Activated gamma-delta T cell treated with Interleukin-2 at 50 U/mL for 16 hours (primary cell): ENCODE measurements around the gene CAPN13.

Experiments
- DNase-seq: peaks from one replicate; pipeline ENCODE4 v3.0.0-alpha.2; 2020

Gene CAPN13

GRCh38 chr2:30729031-30729430, 78.2 kb downstream of the CAPN13 start:
- DNase-seq: no peak

GRCh38 chr2:30722936-30723725, 84.1 kb downstream of the CAPN13 start:
- no peak for DNase-seq

DNA sequence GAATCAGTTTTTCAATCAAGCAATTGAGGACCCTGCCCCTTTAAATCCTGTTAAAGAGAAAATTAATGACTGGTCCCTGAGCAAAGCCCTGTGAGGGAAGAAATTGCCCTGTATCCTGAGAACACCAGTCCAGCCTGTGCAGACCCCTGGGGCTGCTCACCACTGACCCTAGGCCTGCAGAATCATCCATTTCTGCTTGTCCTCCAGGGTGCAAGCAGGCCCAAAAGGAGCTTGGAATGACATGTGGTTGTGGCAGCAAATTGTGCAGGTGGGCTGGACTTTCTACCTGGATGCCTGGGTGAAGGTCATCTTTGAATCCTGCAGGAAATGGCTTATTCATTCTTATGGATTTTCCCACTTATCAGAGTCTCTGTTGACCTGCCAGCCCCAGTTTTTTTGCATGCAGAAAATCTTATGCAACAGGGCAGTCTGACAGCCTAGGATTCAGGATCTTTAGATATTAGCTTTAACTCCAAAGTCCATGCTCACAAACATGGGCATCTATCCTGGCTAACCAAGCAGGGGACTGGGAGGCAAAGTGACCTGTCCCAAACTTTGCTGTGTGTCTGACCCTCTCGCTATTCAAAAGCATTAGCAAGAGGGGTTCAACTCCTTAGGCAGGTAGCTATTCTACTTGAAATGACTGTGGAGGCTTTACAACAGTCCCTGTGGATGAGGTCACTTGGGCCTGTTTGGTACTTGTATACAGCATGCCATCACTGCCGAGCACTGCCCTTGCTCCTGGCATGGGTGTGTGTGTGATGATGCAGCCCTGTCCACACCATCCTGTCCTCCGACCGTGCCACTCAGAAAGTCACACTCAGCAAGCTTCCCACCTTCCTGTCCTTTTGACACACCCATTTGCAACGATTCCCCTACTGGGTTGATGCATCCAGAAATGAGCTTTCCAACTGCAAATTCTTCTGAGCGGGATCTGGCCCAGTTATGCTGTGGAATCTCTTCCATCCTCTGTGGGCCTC, 85.3 kb downstream of the CAPN13 start:
- no peak for DNase-seq

GRCh38 chr2:30721241-30721640, 86.0 kb downstream of the CAPN13 start:
- no peak for DNase-seq

DNA sequence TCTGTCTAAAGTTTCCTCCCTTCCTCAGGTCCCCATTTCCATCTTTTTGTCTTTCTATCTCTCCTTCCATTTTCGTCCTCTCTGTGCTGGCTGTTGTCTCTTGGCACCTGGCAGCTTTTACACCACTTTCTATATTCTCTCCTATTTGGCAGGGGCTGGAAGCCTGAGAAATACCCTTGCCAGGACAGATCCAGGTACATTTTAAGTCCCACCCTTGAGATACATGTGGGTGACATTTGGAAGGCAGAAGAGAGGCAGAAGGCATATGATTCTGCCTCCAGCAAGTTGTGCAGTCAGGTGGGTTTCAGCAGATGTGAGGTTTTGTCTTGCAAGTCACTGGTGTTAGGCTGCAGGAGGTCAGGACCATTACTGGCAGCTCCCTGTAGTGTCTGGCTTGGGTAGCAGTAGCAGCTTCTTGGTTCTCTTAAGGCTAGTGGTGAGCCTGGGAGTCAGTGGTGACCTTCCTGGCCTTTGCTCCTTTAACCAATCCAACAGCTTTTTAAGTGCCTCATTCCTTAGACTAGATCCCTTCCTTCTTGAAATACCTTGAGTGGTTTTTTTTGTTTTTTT, 90.1 kb downstream of the CAPN13 start:
- no peak for DNase-seq

GRCh38 chr2:30716123-30716900, 90.9 kb downstream of the CAPN13 start:
- no peak for DNase-seq

- no peak for DNase-seq
These were observed 92.2 kb downstream of the CAPN13 start for GRCh38 chr2:30714811-30715709.

DNA sequence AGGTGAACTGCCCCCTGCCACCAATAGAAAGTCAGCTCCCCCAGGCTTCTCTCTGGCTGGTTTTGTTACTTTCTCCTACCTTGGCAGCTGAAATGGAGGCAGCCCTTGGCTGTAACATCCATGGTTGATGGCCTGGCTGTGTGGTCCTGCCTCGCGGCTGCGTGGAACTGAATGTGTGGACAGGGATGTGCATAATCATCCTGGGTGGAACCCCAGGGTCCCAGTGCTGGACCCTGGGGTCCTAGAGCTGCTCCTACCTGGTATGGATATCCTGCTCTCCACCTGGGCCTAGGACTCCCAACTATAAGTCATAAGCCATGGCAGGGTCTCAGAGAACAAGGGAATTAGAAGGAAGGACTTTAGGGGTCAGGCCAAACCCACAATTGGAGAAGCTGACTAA, 93.5 kb downstream of the CAPN13 start:
- no peak for DNase-seq

DNA sequence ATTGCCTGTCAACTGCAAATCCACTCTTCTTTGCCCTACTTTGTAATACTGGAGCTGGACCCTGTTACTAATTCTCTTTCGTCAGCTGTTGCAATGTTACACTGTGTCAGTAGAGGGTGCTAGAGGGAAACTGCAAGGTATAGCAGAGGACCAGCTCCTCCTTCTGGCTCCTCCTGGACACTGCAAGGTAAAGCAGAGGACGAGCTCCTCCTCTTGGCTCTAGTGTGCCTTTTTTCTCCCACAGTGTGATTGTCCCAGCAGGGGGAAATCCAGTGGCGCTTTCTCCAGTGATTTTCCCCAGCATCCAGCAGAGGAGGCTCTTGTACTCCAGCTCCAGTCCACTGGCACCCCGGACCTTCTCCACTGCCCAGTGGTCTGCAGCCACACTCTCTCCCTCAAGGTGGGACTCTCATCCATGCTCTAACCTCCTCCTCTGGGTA, 95.6 kb downstream of the CAPN13 start:
- DNase-seq: peak; percentile 84

DNA sequence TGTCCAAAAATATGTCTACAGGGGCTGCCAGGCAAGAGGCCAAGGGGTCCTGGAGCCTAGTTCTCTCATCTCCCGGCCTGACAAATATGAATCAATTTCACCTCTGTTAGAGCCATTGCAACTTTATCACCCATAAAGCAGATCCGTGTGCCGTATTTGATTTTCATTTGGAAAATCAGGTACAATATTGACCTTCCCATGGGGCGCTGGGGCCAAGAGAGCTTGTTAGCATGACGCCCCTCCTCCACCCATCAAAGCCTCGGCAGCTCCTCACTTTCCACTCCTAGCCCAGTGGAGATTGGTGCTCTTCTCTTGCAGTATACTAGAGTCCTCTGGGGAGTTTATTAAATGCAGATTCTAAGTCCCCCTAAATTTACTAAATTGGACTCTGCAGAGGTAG, 96.8 kb downstream of the CAPN13 start:
- DNase-seq: no peak

- no peak for DNase-seq
These were observed 97.2 kb downstream of the CAPN13 start for GRCh38 chr2:30710016-30710415.

- DNase-seq: no peak
These were observed 97.7 kb downstream of the CAPN13 start for GRCh38 chr2:30709516-30709915.

DNA sequence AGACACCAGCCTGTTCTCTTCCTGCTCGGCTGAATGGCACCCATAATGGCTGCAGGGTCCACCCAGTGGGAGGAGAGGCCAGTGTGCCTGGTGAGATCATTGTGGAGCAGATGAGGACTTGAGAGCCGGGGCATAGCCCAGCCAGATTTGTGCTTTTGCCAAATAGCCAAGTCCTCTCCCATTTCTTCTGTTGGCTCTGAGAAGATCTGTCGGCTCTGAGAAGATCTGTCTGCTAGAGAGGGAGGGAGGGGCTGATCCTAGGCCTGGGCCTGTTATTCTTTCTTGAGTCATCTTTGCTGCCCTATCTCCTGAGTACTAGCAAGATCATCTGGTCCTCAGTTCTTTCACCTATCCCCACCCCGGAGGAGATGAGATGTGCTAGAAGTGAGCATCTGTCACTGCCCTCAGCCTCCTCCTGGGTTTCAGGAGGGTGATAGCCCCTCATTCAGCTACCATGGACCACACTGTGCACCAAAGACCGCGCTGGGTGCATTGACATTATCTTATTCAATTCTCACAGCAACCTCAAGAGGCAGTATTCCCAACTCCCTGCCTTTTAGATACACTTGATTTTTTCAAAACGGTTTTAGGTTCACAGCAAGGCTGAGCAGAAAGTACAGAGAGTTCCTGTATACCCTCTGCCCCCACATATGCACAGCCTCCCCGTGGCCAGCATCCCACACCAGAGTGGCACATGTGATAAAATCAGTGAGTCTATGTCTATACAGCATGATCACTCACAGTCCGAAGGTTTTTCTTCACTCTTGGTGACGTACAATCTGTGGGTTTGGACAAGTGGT, 98.6 kb downstream of the CAPN13 start:
- no peak for DNase-seq

DNA sequence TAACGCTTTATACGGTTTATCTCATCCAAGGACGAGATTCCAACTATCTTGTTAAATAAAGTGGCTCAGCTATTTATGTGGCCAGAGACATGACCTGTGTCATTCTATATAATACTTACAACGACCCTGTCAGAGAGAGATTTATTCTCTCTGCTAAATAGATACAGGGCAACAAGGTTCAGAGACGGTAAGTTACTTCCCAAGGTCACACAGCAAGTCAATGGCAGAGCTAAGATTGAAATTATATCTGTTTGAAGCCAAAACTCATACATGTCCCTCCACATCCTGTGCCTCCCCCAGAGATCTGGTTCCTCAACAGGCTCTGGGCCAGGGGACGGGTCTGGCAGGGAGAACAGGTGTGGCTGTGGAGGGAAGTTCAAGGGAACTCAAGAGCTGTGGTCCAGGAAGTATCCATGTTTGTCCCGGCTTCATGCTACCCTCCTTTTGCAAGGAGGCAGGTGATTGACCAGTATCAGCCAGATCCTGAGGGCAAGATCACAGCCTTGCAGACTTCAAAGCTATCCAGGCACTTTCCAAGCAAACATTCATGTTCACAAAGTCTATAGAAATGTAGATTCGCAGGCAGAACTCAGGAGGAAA, 99.8 kb downstream of the CAPN13 start:
- DNase-seq: no peak

- DNase-seq: peak; percentile 65
These were observed 100.5 kb downstream of the CAPN13 start for GRCh38 chr2:30706534-30707303.

DNA sequence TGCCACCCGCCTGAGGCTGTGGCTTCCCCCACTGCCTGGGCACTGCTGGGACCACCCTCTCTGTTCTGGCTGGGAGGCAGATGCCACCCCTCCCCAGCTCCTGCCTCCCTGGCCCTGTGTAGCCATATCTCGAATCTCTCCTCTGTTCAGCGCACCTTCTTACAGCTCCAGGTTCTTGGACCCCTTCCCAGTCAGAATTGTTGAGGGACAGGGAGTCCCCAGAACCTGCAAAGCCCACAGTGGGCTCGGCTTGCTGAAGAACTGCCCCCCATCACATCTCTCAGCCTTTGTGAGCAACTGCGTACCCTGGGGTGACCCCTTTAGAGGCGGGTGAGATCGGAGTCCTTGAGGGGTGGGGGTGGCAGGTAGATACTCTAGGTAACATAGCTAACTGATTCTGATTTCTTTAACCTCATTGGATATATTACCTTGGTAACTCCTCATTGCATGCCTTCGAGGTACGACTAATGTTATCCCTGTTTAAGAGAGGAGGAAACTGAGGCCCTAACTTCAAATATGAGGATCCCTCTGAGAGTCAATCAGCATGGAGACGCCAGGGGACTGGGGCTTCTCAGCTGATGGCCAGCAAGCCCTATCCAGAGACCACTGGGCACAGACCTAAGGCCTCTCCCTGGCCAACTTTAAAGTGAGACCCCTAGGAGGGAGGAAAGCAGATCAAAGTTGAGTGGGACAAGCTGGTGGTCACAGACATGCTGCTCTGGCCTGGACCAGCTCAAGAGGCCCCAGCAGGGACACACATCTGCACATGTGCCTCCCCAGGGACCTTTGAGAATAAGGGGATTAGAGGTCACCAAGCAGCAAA, 101.3 kb downstream of the CAPN13 start:
- DNase-seq: no peak

GRCh38 chr2:30705056-30705455, 102.2 kb downstream of the CAPN13 start:
- DNase-seq: no peak

GRCh38 chr2:30704309-30705020, 102.8 kb downstream of the CAPN13 start:
- DNase-seq: no peak
